Stimulated activated CD8-positive, alpha-beta memory T cell treated with anti-CD3 and anti-CD28 coated beads, Interleukin-12 subunit alpha, Interleukin-12 subunit beta, amount 100 ng/mL, for 1 hour (primary cell): ENCODE results near the gene RASGRP2.

Source experiments
- DNase-seq: peaks from one replicate; pipeline ENCODE4 v3.0.0-alpha.2; 2020; ENCODE audit warnings: low read depth

RASGRP2 gene

GRCh38 chr11:64694821-64695365 lies 49.0 kb downstream of the RASGRP2 start:
- DNase-seq, result no peak

- no peak for DNase-seq
Observed at GRCh38 chr11:64694026-64694755, 49.8 kb downstream of the RASGRP2 start.

GRCh38 chr11:64692764-64693331 lies 51.1 kb downstream of the RASGRP2 start:
- DNase-seq, result no peak

GRCh38 chr11:64691543-64691942 lies 52.4 kb downstream of the RASGRP2 start:
- DNase-seq, result no peak

GRCh38 chr11:64690235-64690634 lies 53.7 kb downstream of the RASGRP2 start:
- DNase-seq, result no peak

- peak; percentile 85 for DNase-seq
Observed at GRCh38 chr11:64688534-64688982, 55.4 kb downstream of the RASGRP2 start.

GRCh38 chr11:64687643-64688533 lies 56.1 kb downstream of the RASGRP2 start:
- DNase-seq, result no peak

- no peak for DNase-seq
Observed at GRCh38 chr11:64687204-64687603, 56.7 kb downstream of the RASGRP2 start.

- DNase-seq, result no peak
Observed at GRCh38 chr11:64686466-64687170, 57.3 kb downstream of the RASGRP2 start.

- DNase-seq, result no peak
Observed at GRCh38 chr11:64685536-64685935, 58.4 kb downstream of the RASGRP2 start.

GRCh38 chr11:64684357-64684756 lies 59.6 kb downstream of the RASGRP2 start:
- DNase-seq, result no peak

GRCh38 chr11:64681171-64681570 lies 62.8 kb downstream of the RASGRP2 start:
- DNase-seq, result no peak

GRCh38 chr11:64679846-64680245 lies 64.1 kb downstream of the RASGRP2 start:
- no peak for DNase-seq

- no peak for DNase-seq
Observed at GRCh38 chr11:64677441-64678023, 66.4 kb downstream of the RASGRP2 start.
